Esophagus squamous epithelium (tissue), 4 donors: ENCODE measurements around the gene TTC14.
"Not testable (repeated sequence)": the region's sequence is repeated elsewhere in the genome, so short reads cannot be mapped to it uniquely, and the experiment has no call there.

Source experiments
- POLR2A ChIP-seq, 4 donors: fragments of 450-650 bp; IDR thresholded peaks; one replicate each; pipeline ENCODE4 v1.6.1; 2017; ENCODE audit warnings: antibody characterized with exemption in 4 of 4, mild to moderate bottlenecking in 4 of 4, moderate library complexity in 3 of 4
- TF ChIP-seq, protein P1 (sequence below), 6 experiments: fragments of 450-650 bp in 4 of 6; fragments of 200-600 bp in 2 of 6; sonication (generic) in 2 of 6; IDR thresholded peaks; one replicate each; pipeline ENCODE4 v1.5.1; 2016 to 2019; ENCODE audit warnings: antibody characterized with exemption in 6 of 6, mild to moderate bottlenecking in 4 of 6, moderate library complexity in 4 of 6

GRCh38 chr3:180618563-180618962, 16.6 kb downstream of the TTC14 start:
- TF ChIP-seq POLR2A (IDR thresholded peaks at IDR 0.05): not testable (repeated sequence)
- TF ChIP-seq, protein P1, sequence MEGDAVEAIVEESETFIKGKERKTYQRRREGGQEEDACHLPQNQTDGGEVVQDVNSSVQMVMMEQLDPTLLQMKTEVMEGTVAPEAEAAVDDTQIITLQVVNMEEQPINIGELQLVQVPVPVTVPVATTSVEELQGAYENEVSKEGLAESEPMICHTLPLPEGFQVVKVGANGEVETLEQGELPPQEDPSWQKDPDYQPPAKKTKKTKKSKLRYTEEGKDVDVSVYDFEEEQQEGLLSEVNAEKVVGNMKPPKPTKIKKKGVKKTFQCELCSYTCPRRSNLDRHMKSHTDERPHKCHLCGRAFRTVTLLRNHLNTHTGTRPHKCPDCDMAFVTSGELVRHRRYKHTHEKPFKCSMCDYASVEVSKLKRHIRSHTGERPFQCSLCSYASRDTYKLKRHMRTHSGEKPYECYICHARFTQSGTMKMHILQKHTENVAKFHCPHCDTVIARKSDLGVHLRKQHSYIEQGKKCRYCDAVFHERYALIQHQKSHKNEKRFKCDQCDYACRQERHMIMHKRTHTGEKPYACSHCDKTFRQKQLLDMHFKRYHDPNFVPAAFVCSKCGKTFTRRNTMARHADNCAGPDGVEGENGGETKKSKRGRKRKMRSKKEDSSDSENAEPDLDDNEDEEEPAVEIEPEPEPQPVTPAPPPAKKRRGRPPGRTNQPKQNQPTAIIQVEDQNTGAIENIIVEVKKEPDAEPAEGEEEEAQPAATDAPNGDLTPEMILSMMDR (IDR thresholded peaks at IDR 0.05): not testable (repeated sequence)
